Skin of body (tissue), 2 donors: ENCODE data around the gene MNAT1. TPM values are rescaled to one million over a fixed set of nuclear protein-coding genes. Genes with fewer than 3 reads are reported as not detected.
A peak's percentile ranks its signal among the peaks of the same experiment; 100 is the strongest.
"Not testable (repeated sequence)": the region's sequence is repeated elsewhere in the genome, so short reads cannot be mapped to it uniquely, and the experiment has no call there.

Experiments used
- DNase-seq: peaks from one replicate; lab custom pipeline; 2025; lab: John Stamatoyannopoulos, UW
- total RNA-seq: library from RNA; depleted of rRNA; stranded (reverse); fragments of >200 nt; gene quantifications from one replicate; pipeline ENCODE4 v1.2.3, GENCODE V29; 2014

The MNAT1 gene
- total RNA-seq, 1 donor from 2014 or later = 53.3 TPM

DNA sequence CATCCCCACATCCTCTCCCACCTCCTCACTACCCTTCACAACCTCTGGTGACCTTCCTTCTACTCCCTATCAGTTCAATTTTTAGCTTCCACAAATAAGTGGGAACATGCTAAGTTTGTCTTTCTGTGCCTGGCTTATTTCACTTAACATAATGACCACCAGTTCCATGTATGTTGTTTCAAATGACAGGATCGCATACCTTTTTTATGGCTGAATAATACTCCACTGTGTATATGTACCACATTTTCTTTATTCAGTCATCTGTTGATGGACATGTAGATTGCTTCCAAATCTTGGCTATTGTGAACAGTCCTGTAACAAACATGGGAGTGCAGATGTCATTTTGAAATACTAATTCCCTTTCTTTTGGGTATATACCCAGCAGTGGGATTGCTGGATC lies 147.7 kb downstream of the MNAT1 start:
- no peak for DNase-seq

DNA sequence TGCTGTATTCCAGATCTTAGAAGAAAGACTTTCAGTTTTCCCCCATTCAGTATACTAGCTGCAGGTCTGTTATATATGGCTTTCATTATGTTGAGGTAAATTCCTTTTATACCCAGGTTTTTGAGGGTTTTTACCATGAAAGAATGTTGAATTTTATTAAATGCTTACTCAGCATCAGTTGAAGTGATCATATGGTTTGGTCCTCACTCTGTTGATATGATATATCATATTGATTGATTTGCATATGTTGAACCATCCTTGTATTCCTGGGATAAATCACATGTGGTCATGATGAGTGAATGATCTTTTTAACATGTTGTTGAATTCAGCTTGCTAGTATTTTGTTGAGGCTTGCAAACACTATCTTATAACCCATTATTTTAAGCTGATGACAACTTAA lies 149.6 kb downstream of the MNAT1 start:
- no peak for DNase-seq

DNA sequence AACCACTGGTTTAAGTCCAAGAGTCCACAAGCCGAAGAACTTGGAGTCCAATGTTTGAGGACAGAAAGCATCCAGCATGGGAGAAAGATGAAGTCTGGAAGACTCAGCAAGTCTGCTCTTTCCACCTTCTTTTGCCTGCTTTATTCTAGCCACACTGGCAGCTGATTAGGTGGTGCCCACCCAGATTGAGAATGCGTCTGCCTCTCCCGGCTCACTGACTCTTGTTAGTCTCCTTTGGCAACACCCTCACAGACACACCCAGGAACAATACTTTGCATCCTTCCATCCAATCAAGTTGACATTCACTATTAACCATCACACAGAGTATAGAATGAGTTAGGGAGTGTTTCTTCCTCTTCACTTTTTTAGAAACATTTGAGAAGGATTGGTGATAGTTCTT lies 156.1 kb downstream of the MNAT1 start:
- not testable (repeated sequence) for DNase-seq

DNA sequence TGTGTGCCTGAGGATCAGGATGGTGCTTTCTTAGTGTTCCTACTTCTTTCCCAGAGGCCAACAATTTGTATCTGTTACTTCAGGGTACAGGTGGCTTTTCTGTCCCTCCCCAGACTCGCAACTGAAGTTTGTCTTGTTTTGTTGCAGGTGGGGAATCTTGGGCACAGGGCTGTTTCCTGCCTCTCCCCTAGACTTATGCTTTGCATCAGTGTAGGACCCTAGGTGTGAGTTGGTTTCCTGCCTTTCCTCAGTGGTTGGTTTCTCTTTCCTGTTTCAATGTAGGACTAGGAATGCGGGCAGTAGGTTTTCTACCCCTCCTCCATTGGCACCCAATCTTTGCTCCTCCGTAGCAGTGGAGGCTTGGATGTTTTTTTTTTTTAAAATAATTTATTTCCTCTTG lies 159.3 kb downstream of the MNAT1 start:
- DNase-seq = no peak

DNA sequence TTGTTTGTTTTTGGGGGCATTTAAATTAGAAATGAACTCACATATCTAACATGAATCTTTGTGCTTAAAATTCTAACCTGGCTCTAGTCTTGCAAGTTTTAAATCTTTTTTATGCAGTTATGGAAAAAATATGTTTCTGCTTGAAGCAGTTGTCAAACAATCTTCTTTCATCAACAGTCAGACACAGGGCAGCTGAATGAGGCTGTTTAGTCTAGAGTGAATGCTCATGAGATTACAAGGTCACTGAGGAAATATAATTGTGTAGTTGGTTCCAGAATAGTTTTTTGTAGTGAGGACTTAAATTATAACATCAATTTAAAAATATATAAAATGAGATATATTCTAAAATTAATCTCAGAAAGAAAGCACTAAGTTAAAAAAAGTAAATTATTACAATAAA lies 169.8 kb downstream of the MNAT1 start:
- DNase-seq = no peak

DNA sequence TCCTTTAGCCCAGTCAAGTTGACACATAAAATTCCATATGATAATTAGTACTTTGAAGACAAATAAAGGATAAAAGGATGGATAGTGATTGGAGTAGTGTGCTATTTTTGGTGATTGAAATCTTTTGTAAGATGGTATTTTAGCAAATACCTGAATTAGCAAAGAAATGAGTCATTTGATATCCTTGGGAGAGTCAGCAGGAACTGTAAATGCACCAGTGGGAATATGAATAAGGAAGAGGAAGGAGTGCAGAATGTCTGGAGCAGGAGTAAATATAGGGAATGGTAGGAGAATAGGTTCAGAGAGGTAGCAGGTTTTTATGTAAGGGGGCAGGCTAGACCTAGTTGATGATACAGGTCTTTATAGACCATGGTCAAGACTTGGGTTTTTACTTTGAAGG lies 171.4 kb downstream of the MNAT1 start:
- no peak for DNase-seq

DNA sequence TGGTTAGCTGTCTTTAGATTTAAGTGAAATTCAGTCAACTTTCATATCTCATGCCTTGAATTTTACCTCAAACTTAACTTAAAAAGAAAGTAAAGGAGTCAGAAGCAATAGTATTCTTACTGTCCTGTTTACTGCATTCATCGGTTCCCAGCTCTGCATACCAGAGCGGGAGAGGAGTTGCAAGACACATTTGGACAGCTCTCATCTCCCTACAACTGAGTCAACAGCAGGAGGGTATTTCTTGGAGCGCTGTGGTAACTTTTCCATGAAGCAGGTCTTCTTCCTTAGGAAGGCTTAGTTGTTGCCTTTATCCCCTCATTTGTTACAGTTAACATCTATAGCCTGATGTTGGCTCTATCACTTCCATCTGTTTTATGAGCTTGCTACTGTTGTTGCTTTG lies 181.2 kb downstream of the MNAT1 start:
- DNase-seq = no peak

DNA sequence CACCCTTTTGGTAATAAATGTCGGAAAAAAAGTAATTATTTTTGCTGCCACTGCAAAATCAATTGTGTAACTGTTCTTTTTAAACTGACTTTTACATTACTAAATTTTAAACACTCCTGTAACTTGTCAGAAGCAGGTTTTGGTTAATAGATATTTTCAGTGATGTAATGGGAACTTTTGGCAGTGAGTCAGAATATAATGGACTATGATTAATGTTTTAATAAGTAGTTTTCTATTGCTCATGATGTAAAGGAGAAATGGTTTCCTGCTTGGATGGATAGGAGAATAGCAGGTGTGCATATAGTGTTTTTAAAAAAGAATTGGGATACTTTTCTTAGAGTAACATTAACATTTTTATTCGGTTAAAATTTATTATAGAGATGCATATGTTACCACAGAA lies 187.5 kb downstream of the MNAT1 start:
- DNase-seq = no peak

DNA sequence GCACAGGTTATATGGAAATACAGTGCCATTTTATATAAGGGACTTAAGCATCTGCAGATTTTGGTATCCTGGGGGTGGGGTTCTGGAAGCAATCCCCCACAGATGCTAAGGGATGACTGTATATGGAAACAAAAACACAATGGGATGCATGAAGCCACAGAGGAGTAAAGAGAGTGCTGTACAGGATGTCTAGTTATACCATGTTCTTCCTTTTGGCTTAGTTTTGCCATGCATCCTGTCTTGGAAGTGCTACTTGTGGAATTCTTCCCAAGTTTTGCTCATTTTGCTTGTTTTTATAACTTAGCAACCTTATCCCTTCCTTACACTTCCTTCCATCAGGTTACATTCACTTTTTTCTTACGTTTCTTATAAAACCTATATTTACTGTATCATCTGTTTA lies 190.7 kb downstream of the MNAT1 start:
- no peak for DNase-seq

DNA sequence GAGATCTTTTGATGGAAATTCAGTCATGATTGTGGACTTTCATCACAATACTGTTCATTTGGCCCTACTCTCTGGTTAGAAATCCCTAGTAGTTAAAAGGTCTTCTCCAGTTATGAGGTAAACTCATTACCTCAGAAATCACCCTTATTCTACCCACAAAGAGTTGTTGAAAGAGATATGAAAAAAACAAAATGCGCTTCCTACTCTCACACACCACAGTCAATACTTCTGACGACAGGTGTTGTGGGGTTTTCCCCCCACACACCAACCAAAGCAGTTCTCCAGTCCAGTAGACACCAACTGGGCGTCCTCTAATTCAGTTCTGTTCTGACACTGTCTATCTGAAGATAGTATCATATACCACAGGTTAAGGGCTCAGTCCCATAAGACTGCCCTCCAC lies 191.4 kb downstream of the MNAT1 start:
- DNase-seq = no peak

DNA sequence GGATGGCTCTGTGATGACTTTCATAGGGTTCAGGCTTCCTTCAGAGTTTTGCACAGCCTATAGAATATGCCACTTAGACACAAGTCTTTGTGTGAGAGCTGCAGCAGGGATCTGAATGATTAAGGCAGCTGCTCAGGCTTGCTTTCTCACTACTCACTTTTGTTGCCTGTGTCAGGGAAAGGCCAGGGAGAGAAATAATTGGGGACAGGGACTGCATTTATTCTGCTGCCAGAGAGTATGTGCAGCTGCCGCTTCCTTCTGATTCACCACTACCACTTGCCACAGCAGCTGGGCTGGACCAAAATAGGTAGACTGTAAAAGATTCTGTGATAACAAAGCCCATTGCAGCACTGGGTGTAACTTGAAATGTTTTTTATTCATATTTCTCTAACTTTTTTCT lies 196.7 kb downstream of the MNAT1 start:
- peak; percentile 3 for DNase-seq

DNA sequence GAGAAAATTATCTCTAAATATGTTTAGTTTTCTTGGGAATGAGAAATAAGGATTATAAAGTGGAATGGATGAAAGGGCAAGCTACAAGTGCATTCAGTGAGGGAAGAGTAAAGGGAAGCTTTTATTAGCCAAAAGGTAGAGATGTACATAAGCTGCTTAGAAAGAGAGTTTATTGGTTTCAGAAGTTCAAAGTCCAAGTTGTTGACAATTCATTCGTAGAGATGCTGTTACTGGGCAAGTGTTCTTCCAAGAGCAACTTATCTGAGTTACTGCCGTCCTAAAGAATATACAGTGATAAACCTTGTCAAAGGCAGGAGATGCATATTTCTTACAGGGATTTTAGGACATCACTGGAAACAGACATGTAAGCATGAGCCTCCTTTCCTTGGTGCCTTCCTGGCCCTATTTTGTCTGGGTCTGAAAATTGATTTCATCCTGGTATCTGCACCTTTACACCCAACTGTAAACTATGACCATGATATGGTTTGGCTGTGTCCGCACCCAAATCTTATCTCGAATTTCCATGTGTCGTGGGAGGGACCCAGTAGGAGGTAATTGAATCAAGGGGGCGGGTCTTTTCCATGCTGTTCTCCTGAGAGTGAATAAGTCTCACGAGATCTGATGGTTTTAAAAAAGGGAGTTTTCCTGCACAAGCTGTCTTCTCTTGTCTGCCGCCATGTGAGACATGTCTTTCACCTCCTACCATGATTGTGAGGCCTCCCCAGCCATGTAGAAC lies 199.5 kb downstream of the MNAT1 start:
- DNase-seq = no peak

DNA sequence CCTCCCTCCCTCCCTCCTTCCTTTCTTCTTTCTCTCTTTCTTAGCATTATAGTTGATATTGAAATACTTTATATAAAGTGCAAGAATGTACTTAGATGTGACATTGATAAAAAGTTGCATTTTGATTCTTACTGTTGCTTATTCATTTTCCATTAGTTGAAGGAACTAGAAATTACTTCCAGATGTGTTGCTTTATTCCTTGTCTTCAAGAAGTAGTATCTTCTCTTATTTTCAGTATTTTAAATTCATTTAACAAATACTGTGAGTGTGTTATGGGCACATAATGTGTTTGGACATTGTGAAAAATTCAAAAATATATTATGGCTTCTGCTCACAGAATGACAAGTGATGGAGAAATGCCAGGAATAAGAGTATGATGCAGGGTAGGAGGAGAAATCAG lies 200.8 kb downstream of the MNAT1 start:
- peak; percentile 9 for DNase-seq

DNA sequence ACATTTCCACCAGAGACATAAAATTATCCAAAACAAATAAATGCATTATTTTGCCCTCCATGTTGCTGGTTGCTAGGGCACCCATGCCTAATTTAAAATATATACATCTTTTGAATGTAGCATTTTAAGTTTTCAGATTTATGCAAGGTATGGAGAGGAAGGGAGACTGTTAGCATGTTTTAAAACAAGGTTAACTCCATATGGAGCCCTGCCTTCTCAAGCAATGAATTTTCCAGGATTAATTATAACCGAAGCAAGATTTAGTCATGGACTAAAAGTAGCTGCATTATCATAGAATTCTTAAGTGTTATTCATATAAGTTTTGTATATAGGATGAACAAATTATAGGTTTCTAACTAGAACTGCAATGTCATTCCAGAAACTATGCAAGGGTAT lies 209.1 kb downstream of the MNAT1 start:
- no peak for DNase-seq

DNA sequence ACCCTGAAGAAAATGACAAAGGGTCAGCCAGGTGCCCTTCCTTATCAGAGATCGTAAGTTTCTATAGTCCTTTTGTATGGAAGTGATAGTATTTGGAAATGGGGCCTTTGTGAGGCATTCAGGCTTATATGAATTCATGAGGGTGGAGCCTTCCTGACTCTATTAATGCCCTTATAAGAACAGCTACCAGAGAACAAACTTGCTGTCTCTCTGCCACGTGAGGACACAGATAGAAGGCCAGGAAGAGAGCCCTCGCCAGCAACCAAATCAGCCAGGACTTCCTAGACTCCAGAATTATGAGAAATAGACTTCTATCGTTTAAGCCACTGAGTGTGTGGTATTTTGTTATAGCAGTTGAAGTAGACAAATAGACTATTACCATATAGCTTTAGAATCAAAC lies 209.6 kb downstream of the MNAT1 start:
- DNase-seq = no peak

DNA sequence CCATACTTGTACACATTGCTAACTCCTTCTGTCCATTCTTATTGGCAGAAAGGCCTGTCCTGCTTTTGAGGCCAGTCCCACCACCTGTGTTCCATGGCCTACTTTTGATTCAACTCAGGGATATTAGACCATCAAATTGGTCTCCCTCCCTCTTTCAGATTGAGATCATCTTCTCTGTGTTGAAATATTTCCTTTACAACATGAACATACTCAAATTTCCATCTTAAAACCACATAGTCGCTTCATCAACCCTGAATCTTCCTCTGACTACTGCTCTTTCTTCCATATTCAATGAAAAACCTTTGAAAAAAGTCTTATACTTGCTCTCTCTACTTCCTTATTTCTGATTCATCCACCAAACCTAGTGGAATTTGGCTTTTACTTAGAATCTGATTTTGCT lies 211.4 kb downstream of the MNAT1 start:
- DNase-seq = no peak

DNA sequence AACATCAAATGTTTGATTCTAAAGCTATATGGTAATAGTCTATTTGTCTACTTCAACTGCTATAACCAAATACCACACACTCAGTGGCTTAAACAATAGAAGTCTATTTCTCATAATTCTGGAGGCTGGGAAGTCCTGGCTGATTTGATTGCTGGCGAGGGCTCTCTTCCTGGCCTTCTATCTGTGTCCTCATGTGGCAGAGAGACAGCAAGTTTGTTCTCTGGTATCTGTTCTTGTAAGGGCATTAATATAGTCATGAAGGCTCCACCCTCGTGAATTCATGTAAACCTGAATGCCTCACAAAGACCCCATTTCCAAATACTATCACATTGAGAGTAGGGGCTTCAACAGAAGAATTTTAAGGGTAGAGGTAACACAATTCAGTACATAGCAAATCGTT lies 212.2 kb downstream of the MNAT1 start:
- DNase-seq = no peak

DNA sequence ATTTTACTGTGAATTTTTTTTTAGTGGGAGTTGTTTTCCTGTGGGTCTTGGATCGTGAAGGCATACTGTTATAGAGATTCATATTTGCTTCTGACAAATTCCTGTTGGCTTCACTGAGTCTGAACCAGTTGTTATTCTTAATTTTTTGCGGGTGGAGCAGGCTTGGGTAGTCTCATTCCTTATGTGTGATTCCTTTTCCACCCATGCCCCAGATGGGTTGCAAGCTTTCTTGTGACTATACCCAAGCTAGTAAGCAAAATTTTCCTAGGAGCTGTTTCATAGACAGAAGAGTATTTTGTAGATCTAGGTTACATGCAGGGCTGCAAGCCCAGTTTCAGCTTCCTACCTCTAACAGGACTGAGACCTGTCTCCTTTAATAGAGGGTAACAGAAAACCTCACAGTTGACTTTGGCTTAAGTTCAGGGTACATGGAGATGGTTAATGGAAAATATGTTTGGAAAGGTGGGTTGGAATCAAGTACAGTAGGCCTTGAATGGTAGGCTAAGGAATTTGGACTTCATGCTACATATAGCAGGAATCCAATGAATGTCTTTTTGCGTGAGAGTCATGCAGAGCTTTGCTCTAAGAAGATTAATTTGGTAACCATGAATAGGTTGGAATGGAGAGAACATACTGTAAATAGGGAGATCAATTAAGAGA lies 217.3 kb downstream of the MNAT1 start:
- DNase-seq = no peak

DNA sequence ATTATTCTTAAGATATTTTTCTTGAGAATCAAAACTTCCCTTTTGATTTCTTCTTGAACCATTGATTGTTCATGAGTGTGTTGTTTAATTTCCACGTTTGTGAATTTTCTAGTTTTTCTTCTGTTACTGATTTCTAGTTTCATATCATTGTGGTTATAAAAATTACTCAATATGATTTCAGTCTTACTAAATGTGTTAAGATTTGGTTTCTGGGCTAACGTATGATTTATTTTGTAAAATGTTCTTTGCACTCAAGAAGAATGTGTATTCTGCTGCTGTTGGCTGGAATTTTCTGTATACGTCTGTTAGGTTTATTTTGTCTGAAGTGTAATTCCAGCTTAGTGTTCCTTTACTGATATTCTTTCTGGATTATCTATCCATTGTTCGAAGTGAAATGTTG lies 221.6 kb downstream of the MNAT1 start:
- no peak for DNase-seq

DNA sequence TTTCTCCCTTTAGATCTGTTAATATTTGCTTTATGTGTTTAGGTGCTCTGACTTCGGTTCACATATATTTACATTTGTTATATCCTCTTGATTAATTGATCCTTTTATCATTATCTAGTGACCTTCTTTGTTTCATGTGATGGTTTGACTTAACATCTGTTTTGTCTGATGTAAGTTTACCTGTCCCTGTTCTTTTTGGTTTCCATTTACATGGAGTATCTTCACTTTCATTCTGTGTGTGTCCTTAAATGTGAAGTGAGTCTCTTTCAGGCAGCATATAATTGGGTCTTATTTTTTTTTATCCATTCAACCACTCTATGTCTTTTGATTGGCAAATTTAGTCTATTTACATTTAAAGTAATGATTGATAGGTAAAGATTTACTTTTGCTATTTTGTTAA lies 222.1 kb downstream of the MNAT1 start:
- DNase-seq = no peak

DNA sequence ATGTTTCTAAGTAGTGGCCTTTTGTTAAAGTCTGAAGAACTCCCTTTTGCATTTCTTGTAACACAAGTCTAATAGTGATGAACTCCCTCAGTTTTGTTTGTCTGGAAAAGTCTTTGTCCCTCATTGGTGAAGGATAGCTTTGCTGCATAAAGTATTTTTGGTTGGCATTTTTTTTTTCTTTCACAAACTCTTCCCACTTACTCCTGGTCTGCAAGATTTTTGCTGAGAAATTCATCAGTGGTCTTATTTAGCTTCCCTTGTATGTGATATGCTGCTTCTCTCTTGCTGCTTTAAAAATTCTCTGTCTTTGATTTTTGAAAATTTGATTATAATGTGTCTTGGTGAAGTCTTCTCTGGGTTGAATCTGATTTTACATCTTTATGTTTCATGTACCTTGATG lies 223.6 kb downstream of the MNAT1 start:
- no peak for DNase-seq

DNA sequence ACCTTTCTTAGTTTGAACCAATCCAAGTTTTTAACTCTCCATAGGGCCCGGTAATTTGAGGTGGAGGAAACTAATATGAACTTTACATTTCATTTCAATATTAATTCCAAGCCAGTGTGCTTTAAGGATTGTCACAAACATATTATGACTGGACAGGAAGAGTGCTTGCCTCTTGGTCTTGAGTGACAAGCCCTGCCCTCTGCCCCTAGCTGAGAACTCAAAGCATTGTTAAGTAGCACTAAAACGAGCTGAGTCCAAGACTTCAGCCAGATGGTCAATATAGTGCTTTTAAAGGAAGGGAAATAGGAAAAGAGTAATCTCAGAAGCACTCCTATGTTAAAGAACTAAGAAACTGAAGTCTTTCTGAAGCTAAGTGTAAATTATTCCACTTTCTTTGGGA lies 229.2 kb downstream of the MNAT1 start:
- no peak for DNase-seq

DNA sequence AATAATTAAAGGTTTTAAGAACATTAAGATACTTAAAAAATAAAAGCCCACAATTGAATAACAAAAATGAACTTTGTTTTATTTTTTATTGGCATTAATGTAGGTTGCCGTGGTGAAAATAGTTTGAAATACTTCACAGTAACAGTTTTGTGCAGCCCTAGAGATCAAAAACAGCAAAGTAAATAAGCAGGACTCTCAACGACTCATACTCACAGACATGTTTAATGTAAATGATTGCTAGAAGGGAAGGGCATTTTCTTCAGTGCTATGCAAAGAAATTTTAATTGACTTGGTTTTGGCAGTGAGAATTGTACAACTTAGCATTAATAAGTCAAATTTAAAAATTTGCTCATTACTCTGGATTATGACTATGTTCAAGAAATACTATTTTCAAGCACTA lies 230.3 kb downstream of the MNAT1 start:
- no peak for DNase-seq

DNA sequence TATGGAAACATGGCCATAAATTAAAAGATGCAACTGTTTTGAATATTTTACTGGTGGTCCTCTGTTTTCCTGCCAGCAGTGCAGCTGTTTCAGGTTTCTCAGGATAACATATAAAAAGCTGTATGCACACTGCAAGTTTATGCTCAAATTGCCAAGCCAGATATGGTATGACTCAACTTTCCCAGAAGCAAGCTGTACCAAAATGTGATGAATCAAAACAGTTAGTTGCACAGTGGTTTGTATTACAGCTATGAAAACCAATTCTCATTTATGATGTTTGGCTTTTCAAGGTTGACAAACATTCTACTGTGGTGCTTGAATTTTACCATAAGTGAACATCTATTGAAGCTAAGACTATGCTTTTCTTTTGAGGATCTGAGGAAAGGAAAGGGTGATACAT lies 230.8 kb downstream of the MNAT1 start:
- no peak for DNase-seq
